Nephron progenitor cell (in vitro differentiated cells): ENCODE measurements around the gene PKP1.

Experiments
- DNase-seq: peaks from one replicate; pipeline ENCODE4 v3.0.0; 2021
- H3K27ac Mint-ChIP-seq: 2 replicates; pipeline ENCODE4 v1.8.0; 2021; ENCODE audit warnings: mild to moderate bottlenecking, moderate library complexity, mixed read lengths
- H3K27me3 Mint-ChIP-seq: 2 replicates; pipeline ENCODE4 v1.8.0; 2021; ENCODE audit warnings: mild to moderate bottlenecking, low read depth, mixed read lengths; ENCODE audit not compliant: poor library complexity
- H3K36me3 Mint-ChIP-seq: 2 replicates; pipeline ENCODE4 v1.8.0; 2021; ENCODE audit warnings: low read depth, mixed read lengths
- H3K4me1 Mint-ChIP-seq: 2 replicates; pipeline ENCODE4 v1.8.0; 2021; ENCODE audit warnings: mixed read lengths
- H3K4me3 Mint-ChIP-seq: 2 replicates; pipeline ENCODE4 v1.8.0; 2021; ENCODE audit warnings: mild to moderate bottlenecking, moderate library complexity, mixed read lengths
- H3K9me3 Mint-ChIP-seq: 2 replicates; pipeline ENCODE4 v1.8.0; 2021; ENCODE audit warnings: mild to moderate bottlenecking, moderate library complexity, mixed read lengths
- TF ChIP-seq, protein P1 (sequence below): fragments of 200-600 bp; sonication (generic); IDR thresholded peaks from 2 replicates; pipeline ENCODE4 v1.5.0; 2021; ENCODE audit warnings: antibody characterized with exemption

Gene PKP1

DNA sequence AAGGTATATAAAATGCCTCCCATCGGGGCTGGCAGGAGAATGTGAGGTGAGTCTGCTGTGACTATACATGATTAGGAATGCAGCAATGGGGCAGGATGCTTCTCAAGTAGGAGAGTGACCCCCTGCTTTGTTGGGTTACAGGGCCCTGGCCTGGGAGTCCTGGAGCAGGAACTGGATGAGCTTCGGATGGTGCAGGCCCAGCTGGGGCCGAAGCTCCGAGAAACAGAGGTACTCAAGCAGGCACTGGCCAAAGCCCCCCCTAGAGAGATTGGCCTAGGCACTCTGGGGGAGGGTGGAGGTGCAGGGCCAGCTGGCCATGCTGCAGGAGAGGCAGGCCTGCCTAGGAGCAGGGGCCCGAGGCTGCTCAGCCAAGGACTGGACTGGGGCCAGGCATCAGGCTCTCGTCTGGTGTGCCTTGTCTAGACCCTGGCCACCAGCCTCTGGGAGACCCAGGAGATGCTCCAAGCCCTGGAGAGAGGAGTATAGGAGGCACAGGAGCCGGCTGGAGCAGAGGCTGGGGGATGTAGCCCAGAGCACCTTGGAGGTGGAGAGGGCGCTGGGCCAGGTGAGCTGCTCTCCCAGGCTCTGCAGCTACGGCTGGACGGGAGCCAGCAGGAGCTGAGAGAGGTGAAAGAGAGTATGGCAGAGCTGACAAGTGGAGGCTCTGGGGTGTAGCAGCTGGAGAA, 32.8 kb upstream of the PKP1 start:
- TF ChIP-seq, protein P1, sequence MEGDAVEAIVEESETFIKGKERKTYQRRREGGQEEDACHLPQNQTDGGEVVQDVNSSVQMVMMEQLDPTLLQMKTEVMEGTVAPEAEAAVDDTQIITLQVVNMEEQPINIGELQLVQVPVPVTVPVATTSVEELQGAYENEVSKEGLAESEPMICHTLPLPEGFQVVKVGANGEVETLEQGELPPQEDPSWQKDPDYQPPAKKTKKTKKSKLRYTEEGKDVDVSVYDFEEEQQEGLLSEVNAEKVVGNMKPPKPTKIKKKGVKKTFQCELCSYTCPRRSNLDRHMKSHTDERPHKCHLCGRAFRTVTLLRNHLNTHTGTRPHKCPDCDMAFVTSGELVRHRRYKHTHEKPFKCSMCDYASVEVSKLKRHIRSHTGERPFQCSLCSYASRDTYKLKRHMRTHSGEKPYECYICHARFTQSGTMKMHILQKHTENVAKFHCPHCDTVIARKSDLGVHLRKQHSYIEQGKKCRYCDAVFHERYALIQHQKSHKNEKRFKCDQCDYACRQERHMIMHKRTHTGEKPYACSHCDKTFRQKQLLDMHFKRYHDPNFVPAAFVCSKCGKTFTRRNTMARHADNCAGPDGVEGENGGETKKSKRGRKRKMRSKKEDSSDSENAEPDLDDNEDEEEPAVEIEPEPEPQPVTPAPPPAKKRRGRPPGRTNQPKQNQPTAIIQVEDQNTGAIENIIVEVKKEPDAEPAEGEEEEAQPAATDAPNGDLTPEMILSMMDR, result no peak
- Mint-ChIP-seq H3K9me3 (no peaks in the 10 kb centered on the region), H3K4me1 (peaks cover 6% of the 10 kb centered on the region), H3K4me3 (no peak overlapping the region), H3K36me3 (no peaks in the 10 kb centered on the region), H3K27ac (no peak overlapping the region), H3K27me3 (peaks cover 7% of the 10 kb centered on the region)
- DNase-seq, result no peak

DNA sequence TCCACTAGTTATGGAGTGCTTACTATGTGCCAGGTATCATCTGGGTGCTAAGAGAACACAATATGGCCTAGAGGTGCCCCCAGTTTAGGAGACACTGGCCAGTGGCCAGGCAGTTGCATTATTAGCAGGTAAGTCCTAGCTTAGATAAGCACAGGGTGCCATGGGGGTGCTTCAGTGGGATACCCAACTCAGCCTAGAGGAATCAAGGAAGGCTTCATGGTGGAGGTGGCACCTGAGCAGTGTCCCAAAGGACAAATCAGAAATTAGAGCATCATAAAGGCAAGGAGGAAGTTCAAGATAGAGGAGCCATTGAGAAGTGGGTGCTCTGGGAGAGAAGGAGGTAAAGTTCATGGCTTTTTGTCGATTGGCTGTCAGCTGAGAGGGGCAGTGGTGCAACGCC, 31.9 kb upstream of the PKP1 start:
- TF ChIP-seq, protein P1, result no peak
- no peak for DNase-seq
- Mint-ChIP-seq H3K27me3 (peaks cover 7% of the 10 kb centered on the region), H3K36me3 (no peaks in the 10 kb centered on the region), H3K9me3 (no peaks in the 10 kb centered on the region), H3K4me1 (peaks cover 6% of the 10 kb centered on the region), H3K27ac (no peak overlapping the region), H3K4me3 (no peak overlapping the region)

DNA sequence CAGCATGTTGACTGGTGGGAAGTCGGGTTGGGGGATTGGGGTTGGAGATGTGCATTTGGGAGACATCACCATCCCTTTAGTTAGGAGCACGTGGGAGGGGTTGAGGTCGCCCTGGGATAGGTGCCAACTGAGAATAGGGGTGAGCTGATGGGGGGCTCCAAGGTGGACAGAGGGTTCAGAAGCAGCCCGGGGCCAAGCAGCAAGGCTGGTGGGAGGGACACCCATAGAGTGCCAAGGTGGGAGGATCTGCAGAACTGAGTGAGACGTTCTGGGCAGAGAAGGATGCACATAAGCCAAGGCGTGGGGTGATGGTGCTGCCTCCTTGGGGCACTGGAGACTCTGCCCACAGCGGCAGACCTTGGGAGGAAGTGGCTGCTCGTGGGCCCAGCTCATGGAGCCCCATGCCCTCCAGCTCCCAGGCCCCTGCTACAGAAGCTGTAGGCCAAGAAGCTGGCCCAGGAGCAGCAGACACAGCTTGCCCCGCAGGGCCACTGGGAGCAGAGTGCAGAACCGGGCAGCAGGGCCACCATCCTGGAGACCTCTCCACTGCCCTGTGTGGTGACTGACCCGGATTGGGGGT, 31.4 kb upstream of the PKP1 start:
- Mint-ChIP-seq H3K27ac (no peak overlapping the region), H3K4me1 (peaks cover 6% of the 10 kb centered on the region), H3K27me3 (peaks cover 7% of the 10 kb centered on the region), H3K4me3 (no peak overlapping the region), H3K9me3 (no peaks in the 10 kb centered on the region), H3K36me3 (no peaks in the 10 kb centered on the region)
- TF ChIP-seq, protein P1, result no peak
- no peak for DNase-seq

DNA sequence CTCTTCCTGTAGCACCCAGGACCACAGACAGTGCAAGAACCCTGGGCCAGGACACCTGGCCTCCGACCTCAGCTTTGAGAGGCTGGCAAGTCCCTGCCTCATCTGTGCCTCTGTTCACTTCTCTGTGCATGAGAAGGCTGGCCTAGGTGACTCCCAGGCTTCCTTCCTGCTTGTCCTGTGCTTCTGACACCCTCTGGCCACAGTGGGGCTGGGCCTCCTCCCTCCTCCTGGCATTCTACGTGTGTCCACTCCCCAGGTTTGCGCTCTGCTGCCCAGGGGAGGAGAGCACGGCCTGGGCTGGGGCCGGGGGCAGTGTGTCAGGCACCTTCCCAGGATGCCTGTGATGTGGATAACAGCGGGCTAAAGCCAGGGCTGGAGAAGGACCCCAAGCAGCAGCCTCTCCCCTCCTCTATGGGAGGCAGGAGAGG, 30.3 kb upstream of the PKP1 start:
- TF ChIP-seq, protein P1, result no peak
- Mint-ChIP-seq H3K27me3 (peaks cover 7% of the 10 kb centered on the region), H3K4me1 (peaks cover 6% of the 10 kb centered on the region), H3K9me3 (no peaks in the 10 kb centered on the region), H3K4me3 (no peak overlapping the region), H3K27ac (peak overlapping the region; percentile 26), H3K36me3 (no peaks in the 10 kb centered on the region)
- DNase-seq, result no peak

DNA sequence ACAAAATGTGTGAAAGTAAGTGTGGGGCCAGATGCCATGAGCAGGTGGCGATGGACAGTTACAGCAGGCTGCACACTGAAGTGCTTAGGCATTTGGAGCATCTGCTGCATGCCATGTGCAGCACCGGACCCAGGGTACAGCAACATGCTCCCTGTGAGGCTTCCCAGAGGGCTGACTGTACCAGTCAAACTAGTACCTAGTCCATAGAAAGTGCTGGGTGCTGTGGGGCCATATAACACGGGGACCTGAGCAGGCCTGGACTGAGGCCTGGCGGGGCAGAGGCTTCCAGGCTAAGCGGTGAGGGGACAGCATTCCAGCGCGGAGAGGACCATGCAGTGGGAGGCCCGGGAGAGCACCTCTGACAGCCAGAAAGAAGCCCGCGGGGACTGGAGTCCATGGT, 29.9 kb upstream of the PKP1 start:
- no peak for DNase-seq
- Mint-ChIP-seq H3K4me3 (no peak overlapping the region), H3K27ac (no peak overlapping the region), H3K9me3 (no peaks in the 10 kb centered on the region), H3K36me3 (no peaks in the 10 kb centered on the region), H3K4me1 (peaks cover 6% of the 10 kb centered on the region), H3K27me3 (peaks cover 7% of the 10 kb centered on the region)
- TF ChIP-seq, protein P1, result no peak
